Right lobe of liver (tissue), 6 donors: ENCODE results near the gene SPRED1. TPM values are rescaled to one million over a fixed set of nuclear protein-coding genes. Genes with fewer than 3 reads are reported as not detected.
"Not testable (repeated sequence)": the region's sequence is repeated elsewhere in the genome, so short reads cannot be mapped to it uniquely, and the experiment has no call there.

Experiments
- ATAC-seq, 4 donors: fragments of 200-7000 bp; cut with Tn5 transposase; one replicate each; pipeline ENCODE4 v1.9.1; 2020; ENCODE audit warnings: mild to moderate bottlenecking in 4 of 4, moderate library complexity in 4 of 4
- DNase-seq, 3 donors: peaks; one replicate each; pipeline ENCODE4 v3.0.0-alpha.2; 2020
- H3K27ac ChIP-seq, 3 donors: fragments of 200-600 bp; one replicate each; pipeline ENCODE4 v1.8.0; 2022
- H3K27me3 ChIP-seq, 2 donors: fragments of 200-600 bp; one replicate each; pipeline ENCODE4 v1.8.0; 2022
- H3K36me3 ChIP-seq, 4 donors: fragments of 200-600 bp; sonication (generic) in 1 of 4; one replicate each; pipeline versions ENCODE4 v1.5.1 to v1.8.0; 2017 to 2022; ENCODE audit warnings: control low read depth in 1 of 4
- H3K4me1 ChIP-seq, 4 donors: fragments of 200-600 bp; sonication (generic) in 1 of 4; one replicate each; pipeline versions ENCODE4 v1.5.1 to v1.8.0; 2017 to 2022; ENCODE audit warnings: control low read depth in 1 of 4
- H3K4me3 ChIP-seq, 3 donors: fragments of 200-600 bp; one replicate each; pipeline ENCODE4 v1.8.0; 2022
- H3K9me3 ChIP-seq, 4 donors: fragments of 200-600 bp; sonication (generic) in 1 of 4; one replicate each; pipeline versions ENCODE4 v1.5.1 to v1.8.0; 2017 to 2022; ENCODE audit warnings: control low read depth in 1 of 4
- POLR2A ChIP-seq: fragments of 450-650 bp; IDR thresholded peaks from one replicate; pipeline ENCODE4 v1.6.1; 2017; ENCODE audit warnings: antibody characterized with exemption, mild to moderate bottlenecking
- WGBS: methylation state at CpG from one replicate; pipeline ENCODE4 v1.1.6; 2018; ENCODE audit warnings: low coverage, low lambda C conversion rate; ENCODE audit not compliant: insufficient coverage; ENCODE audit errors: missing lambda C conversion rate; 5-methylcytosine and 5-hydroxymethylcytosine counted together
- intact Hi-C, 2 donors: fragments of 100-400 bp; cut with DNase I; formaldehyde crosslinking; loops; one replicate each; pipeline versions ENCODE4 v1.11.2 to v1.14.1; 2022
- total RNA-seq, 6 experiments: library from RNA; depleted of rRNA in 2 of 6; stranded (reverse); fragments of >200 nt in 2 of 6; fragmentation: NEBNext Ultra II Directional in 3 of 6; extraction: Animal tissue kit (Norgen Biotek cat#: 25700) in 3 of 6; gene quantifications; one replicate each; pipeline versions ENCODE4 v1.1.0 to v1.2.4, GENCODE V29; 2016 to 2023
- TF ChIP-seq, protein P1 (sequence below), 4 donors: fragments of 200-600 bp in 3 of 4; fragments of 450-650 bp in 1 of 4; IDR thresholded peaks; one replicate each; pipeline versions ENCODE4 v1.5.1 to v1.8.0; 2016 to 2022; ENCODE audit warnings: antibody characterized with exemption in 4 of 4, mild to moderate bottlenecking in 2 of 4
- donor health status: DM: no; HTN: yes; CAD: no.
- donor health status: DM: no; HTN: no; CAD: no.
- donor health status: DM: no; HTN: no; CAD: no.
- donor health status: DM: no; HTN: yes; CAD: no.
- donor health status: DM: no; HTN: yes; CAD: no.

SPRED1 gene
- total RNA-seq, 6 experiments from 2014 or later: 4.5 to 9.6 (median 5.3) TPM

DNA sequence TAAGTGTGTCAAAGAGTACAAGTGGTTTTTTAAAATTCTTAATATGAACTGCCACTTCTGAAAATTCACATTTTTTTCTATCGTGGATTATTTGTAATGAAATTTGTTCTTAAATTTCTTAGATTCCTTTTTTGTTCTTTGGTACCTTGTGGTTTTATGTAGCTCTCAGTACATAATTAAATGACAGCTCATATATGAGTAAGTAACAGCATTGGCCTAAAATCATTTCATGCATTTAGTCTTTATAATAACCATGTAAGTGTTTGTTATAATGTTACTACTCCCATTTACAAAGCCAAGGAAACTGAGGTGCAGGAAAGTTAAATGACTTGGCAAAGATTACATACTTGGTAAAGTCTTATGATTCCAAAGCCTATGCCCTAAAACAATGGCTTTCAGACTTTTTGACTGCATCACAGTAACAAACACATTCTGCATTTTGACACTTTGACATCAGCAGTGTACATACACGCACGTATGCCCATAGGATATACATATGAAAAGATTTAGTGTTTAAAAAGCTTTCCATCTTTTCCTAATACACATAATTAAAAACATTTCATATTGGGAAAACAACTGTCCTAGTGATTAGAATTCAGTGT, 14.9 kb downstream of the SPRED1 start:
- intact Hi-C loops: no loop called here
- no peaks in the 10 kb centered on the region for H3K4me1 ChIP-seq
- no peaks in the 10 kb centered on the region for H3K9me3 ChIP-seq
- 79% methylated on average over 3 of the region's 3 CpGs for WGBS
- H3K4me3 ChIP-seq: no peak overlapping the region
- no peaks in the 10 kb centered on the region for H3K27me3 ChIP-seq
- ATAC-seq (no peak), DNase-seq (no peak)
- no peak overlapping the region for H3K27ac ChIP-seq
- H3K36me3 ChIP-seq: no peaks in the 10 kb centered on the region
- no peak for TF ChIP-seq POLR2A
- TF ChIP-seq, protein P1, sequence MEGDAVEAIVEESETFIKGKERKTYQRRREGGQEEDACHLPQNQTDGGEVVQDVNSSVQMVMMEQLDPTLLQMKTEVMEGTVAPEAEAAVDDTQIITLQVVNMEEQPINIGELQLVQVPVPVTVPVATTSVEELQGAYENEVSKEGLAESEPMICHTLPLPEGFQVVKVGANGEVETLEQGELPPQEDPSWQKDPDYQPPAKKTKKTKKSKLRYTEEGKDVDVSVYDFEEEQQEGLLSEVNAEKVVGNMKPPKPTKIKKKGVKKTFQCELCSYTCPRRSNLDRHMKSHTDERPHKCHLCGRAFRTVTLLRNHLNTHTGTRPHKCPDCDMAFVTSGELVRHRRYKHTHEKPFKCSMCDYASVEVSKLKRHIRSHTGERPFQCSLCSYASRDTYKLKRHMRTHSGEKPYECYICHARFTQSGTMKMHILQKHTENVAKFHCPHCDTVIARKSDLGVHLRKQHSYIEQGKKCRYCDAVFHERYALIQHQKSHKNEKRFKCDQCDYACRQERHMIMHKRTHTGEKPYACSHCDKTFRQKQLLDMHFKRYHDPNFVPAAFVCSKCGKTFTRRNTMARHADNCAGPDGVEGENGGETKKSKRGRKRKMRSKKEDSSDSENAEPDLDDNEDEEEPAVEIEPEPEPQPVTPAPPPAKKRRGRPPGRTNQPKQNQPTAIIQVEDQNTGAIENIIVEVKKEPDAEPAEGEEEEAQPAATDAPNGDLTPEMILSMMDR (IDR thresholded peaks at IDR 0.05): no peak

DNA sequence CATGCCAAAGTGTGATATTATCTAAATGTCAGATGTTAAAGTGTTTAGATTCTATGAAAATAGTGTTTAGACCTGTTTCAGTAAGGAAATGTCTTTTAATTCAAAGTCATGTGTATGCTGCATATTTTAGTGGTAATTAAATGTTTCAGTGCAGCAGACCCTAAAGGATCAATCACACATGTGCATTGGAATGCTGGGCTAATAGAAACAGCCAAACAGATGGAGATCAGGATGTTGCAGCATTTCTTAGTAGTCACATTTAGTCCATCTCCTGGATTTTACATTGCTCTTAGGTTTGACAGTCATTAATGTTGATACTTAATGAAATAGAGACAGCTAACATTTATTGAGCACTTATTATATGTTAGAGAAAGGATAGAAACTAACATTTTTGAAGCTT, 18.5 kb downstream of the SPRED1 start:
- ATAC-seq (no peak), DNase-seq (no peak)
- Histone ChIP-seq H3K27me3 (no peaks in the 10 kb centered on the region), H3K27ac (no peak overlapping the region), H3K4me1 (no peaks in the 10 kb centered on the region), H3K36me3 (no peaks in the 10 kb centered on the region), H3K4me3 (no peak overlapping the region), H3K9me3 (no peaks in the 10 kb centered on the region)
- TF ChIP-seq POLR2A: no peak
- TF ChIP-seq, protein P1 (IDR thresholded peaks at IDR 0.05): no peak
- intact Hi-C loops: no loop called here

DNA sequence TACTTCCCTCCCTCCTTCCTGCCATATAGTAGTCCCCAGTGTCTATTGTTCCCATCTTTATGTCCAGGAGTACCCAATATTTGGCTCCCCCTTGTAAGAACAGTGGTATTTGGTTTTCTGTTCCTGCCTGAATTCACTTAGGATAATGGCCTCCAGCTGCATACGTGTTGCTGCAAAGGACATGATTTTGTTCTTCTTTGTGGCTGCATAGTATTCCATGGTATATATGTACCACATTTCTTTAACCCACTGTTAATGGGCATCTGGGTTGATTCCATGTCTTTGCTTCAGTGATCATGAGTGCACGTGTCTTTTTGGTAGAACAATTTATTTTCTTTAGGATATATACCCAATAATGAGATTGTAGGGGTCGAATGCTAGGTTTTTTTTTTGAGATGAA, 19.3 kb downstream of the SPRED1 start:
- WGBS: 71% methylated on average over 3 of the region's 3 CpGs
- Histone ChIP-seq H3K9me3 (no peaks in the 10 kb centered on the region), H3K27me3 (no peaks in the 10 kb centered on the region), H3K4me3 (no peak overlapping the region), H3K36me3 (no peaks in the 10 kb centered on the region), H3K4me1 (no peaks in the 10 kb centered on the region), H3K27ac (no peak overlapping the region)
- TF ChIP-seq, protein P1 (IDR thresholded peaks at IDR 0.05): no peak
- TF ChIP-seq POLR2A: no peak
- DNase-seq: no peak
- intact Hi-C loops: no loop called here
- no peak for ATAC-seq

DNA sequence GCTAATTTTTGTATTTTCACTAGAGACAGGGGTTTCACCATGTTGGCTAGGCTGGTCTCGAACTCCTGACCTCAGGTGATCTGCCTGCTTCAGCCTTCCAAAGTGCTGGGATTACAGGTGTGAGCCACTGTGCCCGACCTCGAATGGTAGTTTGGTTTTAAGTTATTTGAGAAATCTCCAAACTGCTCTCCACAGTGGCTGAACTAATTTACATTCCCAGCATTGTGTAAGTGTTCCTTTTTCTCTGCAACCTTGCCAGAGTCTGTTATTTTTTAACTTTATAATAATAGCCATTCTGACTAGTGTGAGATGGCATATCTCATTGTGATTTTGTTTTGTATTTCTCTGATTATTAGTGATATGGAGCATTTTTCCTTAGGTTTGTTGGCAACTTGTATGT, 19.8 kb downstream of the SPRED1 start:
- ATAC-seq: peak in 2 of 4 donors; percentile 29 to 41
- H3K27ac ChIP-seq, intact Hi-C loops, H3K27me3 ChIP-seq, H3K9me3 ChIP-seq, DNase-seq, H3K4me1 ChIP-seq, H3K4me3 ChIP-seq, H3K36me3 ChIP-seq: not testable (repeated sequence)
- 67% methylated on average over 1 of the region's 3 CpGs for WGBS

DNA sequence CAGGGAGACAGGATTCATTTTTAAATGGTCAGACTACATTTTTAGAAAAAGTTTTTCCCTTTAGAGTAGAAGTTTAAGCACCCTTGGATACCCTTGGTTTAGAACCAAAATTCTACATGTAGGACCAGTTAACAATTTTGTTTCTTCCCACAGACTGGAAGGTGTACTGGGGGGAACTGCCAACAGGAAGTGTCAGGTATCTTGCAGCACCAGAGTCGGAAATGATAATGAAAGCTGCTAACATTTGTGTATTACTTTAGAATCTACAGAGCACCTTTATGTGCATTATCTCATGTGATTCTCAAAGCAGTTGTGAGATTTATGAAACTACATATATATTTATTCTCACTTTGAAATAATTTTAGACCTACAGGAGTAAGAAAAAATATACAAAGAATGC, 21.5 kb downstream of the SPRED1 start:
- ATAC-seq (no peak), DNase-seq (no peak)
- Histone ChIP-seq H3K27me3 (no peaks in the 10 kb centered on the region), H3K27ac (no peak overlapping the region), H3K36me3 (no peaks in the 10 kb centered on the region), H3K9me3 (no peaks in the 10 kb centered on the region), H3K4me1 (no peaks in the 10 kb centered on the region), H3K4me3 (no peak overlapping the region)
- 26% methylated on average over 1 of the region's 1 CpG for WGBS
- TF ChIP-seq, protein P1 (IDR thresholded peaks at IDR 0.05): no peak
- TF ChIP-seq POLR2A: no peak
- intact Hi-C loops: no loop called here
